T-helper 17 cell (primary cell): ENCODE results near the gene LHPP. TPM values are rescaled to one million over a fixed set of nuclear protein-coding genes. Genes with fewer than 3 reads are reported as not detected.

Source experiments
- ATAC-seq: fragments of 150-1000 bp; cut with Tn5 transposase; 2 replicates; pipeline ENCODE4 v1.10.0; 2021; ENCODE audit warnings: mild to moderate bottlenecking, moderate library complexity
- DNase-seq, 3 donors: peaks; one replicate each; pipeline versions ENCODE4 v3.0.0 to v3.0.0-alpha.2; 2020 to 2021
- H3K9me3 ChIP-seq: one replicate; pipeline ENCODE4 v1.7.0; 2013; ENCODE audit warnings: low read length, mild to moderate bottlenecking; ENCODE audit not compliant: control insufficient read depth, poor library complexity, severe bottlenecking
- H3K27ac Mint-ChIP-seq: one replicate; pipeline ENCODE4 v1.8.0; 2022; ENCODE audit warnings: mild to moderate bottlenecking, moderate library complexity, mixed read lengths
- H3K27me3 Mint-ChIP-seq: one replicate; pipeline ENCODE4 v1.8.0; 2022; ENCODE audit warnings: mixed read lengths
- H3K36me3 Mint-ChIP-seq: one replicate; pipeline ENCODE4 v1.8.0; 2022; ENCODE audit warnings: low read depth, mixed read lengths
- H3K4me1 Mint-ChIP-seq: one replicate; pipeline ENCODE4 v1.8.0; 2022; ENCODE audit warnings: mild to moderate bottlenecking, mixed read lengths
- H3K4me3 Mint-ChIP-seq: one replicate; pipeline ENCODE4 v1.8.0; 2022; ENCODE audit warnings: mild to moderate bottlenecking, moderate library complexity, mixed read lengths
- total RNA-seq, 4 donors: library from RNA in 2 of 4; stranded (reverse) in 2 of 4; gene quantifications; one replicate each; pipeline ENCODE4 v1.2.3 and lab custom pipeline; 2022 to 2026

Gene LHPP
- total RNA-seq, 2 donors from 2014 or later = 19.9 to 21.1 TPM

- peaks cover 18% of the 10 kb centered on the region for H3K4me1 Mint-ChIP-seq
Observed at GRCh38 chr10:124451276-124451675, 10.3 kb upstream of the LHPP start.

GRCh38 chr10:124453960-124454610 lies 7.5 kb upstream of the LHPP start:
- peaks cover 11% of the 10 kb centered on the region for H3K4me1 Mint-ChIP-seq

More at GRCh38 chr10:124451276-124451675, 10.3 kb upstream of the LHPP start:
- Mint-ChIP-seq H3K27ac (no peak overlapping the region), H3K36me3 (peaks cover 9% of the 10 kb centered on the region), H3K27me3 (peaks cover 85% of the 10 kb centered on the region), H3K4me3 (no peak overlapping the region)
- no peak for ATAC-seq
- DNase-seq = no peak
- no peaks in the 10 kb centered on the region for H3K9me3 ChIP-seq

GRCh38 chr10:124455441-124455840 lies 6.2 kb upstream of the LHPP start:
- no peak for DNase-seq
- no peak for ATAC-seq
- Mint-ChIP-seq H3K36me3 (peaks cover 4% of the 10 kb centered on the region), H3K27me3 (peaks cover 77% of the 10 kb centered on the region), H3K27ac (no peak overlapping the region), H3K4me3 (no peak overlapping the region), H3K4me1 (peaks cover 5% of the 10 kb centered on the region)
- H3K9me3 ChIP-seq = no peaks in the 10 kb centered on the region

More at GRCh38 chr10:124453960-124454610, 7.5 kb upstream of the LHPP start:
- Mint-ChIP-seq H3K36me3 (peaks cover 4% of the 10 kb centered on the region), H3K4me3 (no peak overlapping the region), H3K27me3 (peaks cover 85% of the 10 kb centered on the region), H3K27ac (no peak overlapping the region)
- ATAC-seq = no peak
- H3K9me3 ChIP-seq = no peaks in the 10 kb centered on the region
- no peak for DNase-seq

- H3K4me1 Mint-ChIP-seq = peaks cover 2% of the 10 kb centered on the region
- H3K27ac Mint-ChIP-seq = no peak overlapping the region
- no peak overlapping the region for H3K4me3 Mint-ChIP-seq
- no peaks in the 10 kb centered on the region for H3K9me3 ChIP-seq
- peaks cover 49% of the 10 kb centered on the region for H3K27me3 Mint-ChIP-seq
- peaks cover 4% of the 10 kb centered on the region for H3K36me3 Mint-ChIP-seq
- ATAC-seq = no peak
- DNase-seq = no peak
Observed at GRCh38 chr10:124458473-124458872, 3.1 kb upstream of the LHPP start.

DNA sequence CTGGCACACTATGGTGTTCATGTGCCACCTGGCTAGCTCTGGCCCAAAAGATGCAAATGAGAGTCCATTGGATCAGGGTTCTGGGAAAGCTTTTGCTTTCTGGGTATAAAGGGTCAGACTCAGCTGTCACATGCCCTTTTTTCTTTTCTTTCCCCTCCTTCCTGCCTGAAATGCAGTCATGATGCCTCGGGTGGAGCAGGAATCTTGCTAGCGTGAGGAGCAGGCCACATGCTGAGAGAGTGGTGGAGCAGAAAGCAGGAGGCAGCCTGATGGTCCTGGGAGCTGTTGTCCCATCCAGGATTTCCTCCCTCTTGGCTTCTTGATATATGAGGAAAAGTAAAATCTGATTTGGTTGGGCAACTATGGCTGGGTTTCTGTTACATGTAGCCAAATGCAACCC lies 2.7 kb upstream of the LHPP start:
- peaks cover 2% of the 10 kb centered on the region for H3K4me1 Mint-ChIP-seq
- peaks cover 4% of the 10 kb centered on the region for H3K36me3 Mint-ChIP-seq
- ATAC-seq (no peak), DNase-seq (no peak)
- H3K4me3 Mint-ChIP-seq = no peak overlapping the region
- no peaks in the 10 kb centered on the region for H3K9me3 ChIP-seq
- H3K27ac Mint-ChIP-seq = no peak overlapping the region
- peaks cover 45% of the 10 kb centered on the region for H3K27me3 Mint-ChIP-seq

DNA sequence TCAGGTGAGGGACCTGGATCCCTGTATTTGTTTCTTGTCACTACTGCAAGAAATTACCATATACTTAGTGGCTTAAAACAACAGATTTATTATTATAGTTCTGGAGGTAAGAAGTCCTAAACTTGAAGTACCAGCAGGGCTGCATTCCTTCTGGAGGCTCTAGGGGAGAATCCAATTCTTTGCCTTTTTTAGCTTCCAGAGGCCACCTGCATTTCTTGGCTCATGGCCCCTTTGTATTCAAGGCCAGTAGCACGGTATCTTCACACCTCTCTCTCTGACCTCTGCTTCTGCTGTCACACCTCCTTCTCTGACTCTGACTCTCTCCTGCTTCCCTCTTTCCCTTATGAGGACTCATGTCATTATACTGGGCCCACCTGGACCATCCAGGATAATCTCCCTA lies 2.2 kb upstream of the LHPP start:
- no peak for ATAC-seq
- H3K27me3 Mint-ChIP-seq = peaks cover 40% of the 10 kb centered on the region
- H3K4me1 Mint-ChIP-seq = peaks cover 2% of the 10 kb centered on the region

DNA sequence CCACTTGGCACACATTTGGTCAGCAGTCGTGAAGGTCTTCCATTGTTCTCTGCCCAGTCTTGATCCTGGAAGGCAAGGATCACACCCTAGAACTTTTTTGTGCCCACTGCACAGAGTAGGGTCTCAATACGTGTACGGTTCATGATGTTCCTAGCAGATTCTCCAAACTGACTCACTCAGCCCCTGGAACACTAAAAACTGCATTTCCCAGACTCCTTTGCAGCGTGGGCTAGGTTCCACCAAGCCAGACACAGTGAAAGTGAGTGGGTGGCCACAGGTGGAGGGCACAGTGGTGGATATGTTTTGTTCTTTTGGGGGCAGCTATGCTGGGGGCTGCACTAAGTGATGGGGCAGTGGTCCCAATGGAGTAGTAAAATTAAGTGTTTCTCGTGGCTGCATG lies 1.5 kb upstream of the LHPP start:
- no peak for ATAC-seq
- no peak for DNase-seq
- H3K27me3 Mint-ChIP-seq = peaks cover 32% of the 10 kb centered on the region
- H3K27ac Mint-ChIP-seq = no peak overlapping the region
- H3K36me3 Mint-ChIP-seq = peaks cover 2% of the 10 kb centered on the region
- H3K4me3 Mint-ChIP-seq = peak overlapping the region; percentile 31
- no peaks in the 10 kb centered on the region for H3K9me3 ChIP-seq
- H3K4me1 Mint-ChIP-seq = peaks cover 10% of the 10 kb centered on the region

More for the DNA sequence above, 2.2 kb upstream of the LHPP start:
- Mint-ChIP-seq H3K36me3 (peaks cover 4% of the 10 kb centered on the region), H3K27ac (no peak overlapping the region), H3K4me3 (no peak overlapping the region)
- no peak for DNase-seq
- H3K9me3 ChIP-seq = no peaks in the 10 kb centered on the region

GRCh38 chr10:124462348-124462695 lies 699 bp downstream of the LHPP start:
- peak overlapping the region; percentile 29 for H3K27ac Mint-ChIP-seq
- peak overlapping the region; percentile 66 for H3K4me3 Mint-ChIP-seq
- peaks cover 13% of the 10 kb centered on the region for H3K27me3 Mint-ChIP-seq
- no peak for DNase-seq
- no peak for ATAC-seq
- H3K36me3 Mint-ChIP-seq = no peaks in the 10 kb centered on the region
- H3K9me3 ChIP-seq = no peaks in the 10 kb centered on the region
- peaks cover 21% of the 10 kb centered on the region for H3K4me1 Mint-ChIP-seq

DNA sequence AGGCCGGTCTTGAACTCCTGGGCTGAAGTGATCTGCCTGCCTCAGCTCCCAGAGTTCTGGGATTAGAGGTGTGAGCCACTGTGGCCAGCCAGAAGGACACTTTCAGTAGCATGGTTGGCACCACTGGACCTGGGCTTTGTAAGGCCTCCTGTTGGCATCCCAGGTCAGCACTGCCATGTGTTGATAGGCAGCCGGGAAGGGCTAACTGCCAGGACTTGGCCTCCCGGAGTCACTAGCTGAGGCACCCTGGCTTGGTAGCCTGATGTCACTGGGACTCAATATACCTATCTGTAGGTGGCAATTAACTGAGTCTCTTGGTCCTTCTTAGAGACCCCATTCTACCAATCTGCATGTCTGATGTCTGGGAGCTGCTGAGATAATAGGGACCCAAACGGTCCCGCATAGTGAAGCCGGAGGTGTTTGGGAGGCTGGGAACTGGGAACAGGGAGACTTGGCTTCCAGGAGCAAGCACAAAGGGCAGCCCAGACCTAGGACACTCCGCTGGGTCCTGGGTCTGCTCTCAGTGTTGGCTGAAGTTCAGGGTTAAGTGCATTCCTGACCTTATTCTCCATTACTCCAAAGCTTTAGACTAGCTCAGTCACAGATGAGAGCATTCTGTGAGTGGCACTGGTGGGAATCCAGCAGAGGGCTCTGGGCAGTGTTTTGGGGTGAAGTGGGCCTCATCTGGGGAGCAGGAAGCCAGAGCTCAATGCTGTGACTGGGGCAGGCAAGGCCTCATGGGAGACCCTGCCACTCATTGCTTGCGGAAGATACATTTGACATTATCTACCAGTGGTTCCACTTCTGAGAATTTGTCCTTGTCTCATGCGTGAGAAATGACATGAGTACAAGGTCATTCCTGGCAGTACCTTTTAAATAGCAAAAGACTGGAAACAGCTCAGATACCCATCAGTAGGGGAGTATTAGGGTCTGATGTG lies 2.7 kb downstream of the LHPP start:
- no peak for DNase-seq
- no peaks in the 10 kb centered on the region for H3K9me3 ChIP-seq
- Mint-ChIP-seq H3K4me1 (peaks cover 21% of the 10 kb centered on the region), H3K36me3 (no peaks in the 10 kb centered on the region), H3K4me3 (peak overlapping the region; percentile 52), H3K27ac (peak overlapping the region; percentile 87), H3K27me3 (no peaks in the 10 kb centered on the region)
- ATAC-seq = no peak

DNA sequence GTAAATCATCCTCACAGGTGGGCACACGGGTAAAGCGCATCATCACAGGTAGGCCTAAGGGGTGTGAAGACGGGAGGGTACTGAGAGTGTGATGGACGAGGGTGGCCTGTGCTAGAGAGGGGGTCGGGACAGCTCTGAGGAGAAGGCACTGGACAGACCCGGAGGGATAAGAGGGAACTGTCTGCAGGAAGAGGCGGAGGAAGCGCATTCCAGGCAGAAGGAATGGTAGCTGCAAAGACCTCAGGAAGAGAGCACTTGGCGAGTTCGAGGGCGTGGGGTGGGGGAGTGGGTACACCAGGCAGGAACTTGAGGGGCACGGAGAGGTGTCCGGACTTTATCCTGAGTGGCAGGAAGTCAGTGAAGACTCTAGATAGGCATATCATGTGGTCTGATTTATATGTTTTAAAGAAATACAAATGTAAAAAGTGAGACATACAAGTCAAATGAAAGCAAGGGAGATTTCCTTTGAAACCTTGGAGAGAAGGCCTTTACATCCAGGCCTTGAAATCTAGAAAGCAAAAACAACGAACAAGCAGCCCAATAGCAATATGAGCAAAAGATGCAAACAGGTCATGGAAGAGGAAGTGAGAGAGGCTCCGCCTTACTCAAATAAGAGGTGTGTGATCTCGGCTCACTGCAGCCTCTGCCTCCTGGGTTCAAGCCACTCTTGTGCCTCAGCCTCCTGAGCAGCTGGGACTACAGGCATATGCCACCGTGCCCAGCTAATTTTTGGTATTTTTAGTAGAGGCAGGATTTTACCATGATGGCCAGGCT lies 3.6 kb downstream of the LHPP start:
- Mint-ChIP-seq H3K4me3 (peak overlapping the region; percentile 52), H3K27ac (peak overlapping the region; percentile 87)

GRCh38 chr10:124465777-124466488 lies 4.3 kb downstream of the LHPP start:
- no peaks in the 10 kb centered on the region for H3K27me3 Mint-ChIP-seq
- H3K4me3 Mint-ChIP-seq = peak overlapping the region; percentile 52
- H3K27ac Mint-ChIP-seq = peak overlapping the region; percentile 87
- peaks cover 25% of the 10 kb centered on the region for H3K4me1 Mint-ChIP-seq
- no peak for ATAC-seq
- H3K9me3 ChIP-seq = no peaks in the 10 kb centered on the region
- DNase-seq = no peak
- no peaks in the 10 kb centered on the region for H3K36me3 Mint-ChIP-seq

More for the DNA sequence above, 3.6 kb downstream of the LHPP start:
- H3K9me3 ChIP-seq = no peaks in the 10 kb centered on the region
- ATAC-seq (no peak), DNase-seq (no peak)
- Mint-ChIP-seq H3K27me3 (no peaks in the 10 kb centered on the region), H3K36me3 (no peaks in the 10 kb centered on the region), H3K4me1 (peaks cover 23% of the 10 kb centered on the region)

DNA sequence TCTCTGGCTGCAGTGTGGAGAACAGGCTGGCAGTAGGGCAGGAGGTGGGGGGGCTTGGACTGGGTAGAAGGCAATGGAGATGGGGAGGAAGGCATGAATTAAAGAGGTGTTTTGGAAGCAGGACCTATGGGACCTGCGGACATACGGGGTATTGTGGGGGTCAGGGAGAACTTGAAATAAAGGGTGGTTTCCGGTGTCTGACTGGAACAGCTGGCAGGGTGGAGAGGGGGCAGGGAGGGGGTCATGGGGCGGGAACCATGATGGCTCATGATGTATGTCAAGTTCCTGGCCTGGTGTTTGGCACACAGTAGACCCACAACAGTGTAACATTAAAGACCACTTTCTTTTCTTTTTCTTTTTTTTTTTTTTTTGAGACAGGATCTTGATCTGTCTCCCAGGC lies 5.5 kb downstream of the LHPP start:
- Mint-ChIP-seq H3K36me3 (no peaks in the 10 kb centered on the region), H3K27me3 (no peaks in the 10 kb centered on the region), H3K27ac (no peak overlapping the region), H3K4me3 (no peak overlapping the region), H3K4me1 (peaks cover 23% of the 10 kb centered on the region)
- ATAC-seq (no peak), DNase-seq (no peak)
- no peaks in the 10 kb centered on the region for H3K9me3 ChIP-seq
